HepG2 (cell line): Measurements from ENCODE around the gene PPP2R2B. TPM values are rescaled to one million over a fixed set of nuclear protein-coding genes. Genes with fewer than 3 reads are reported as not detected.

Experiments used
- ATAC-seq: fragments of 200-7000 bp; cut with Tn5 transposase; 3 replicates; pipeline ENCODE4 v1.9.1; 2020; ENCODE audit warnings: mild to moderate bottlenecking, moderate library complexity
- BruUV-seq: library from RNA; stranded (reverse); fragments of 400-500 nt; replicated peaks from 2 replicates; lab custom pipeline; 2021; lab: Mats Ljungman, UMichigan
- CTCF ChIA-PET: fragments of 300-600 bp; formaldehyde crosslinking; extraction: SDS; loops from one replicate; lab custom pipeline; 2021; ENCODE audit warnings: low total read pairs, inconsistent platforms, low intra/inter-chr PET ratio; lab: Yijun Ruan, JAX
- POLR2A ChIA-PET: fragments of 350-600 bp; sonication (Branson Sonifier 250); formaldehyde crosslinking; loops from one replicate; lab custom pipeline; 2020; ENCODE audit warnings: antibody characterized with exemption, inconsistent platforms; lab: Yijun Ruan, JAX
- DNase-seq: peaks from one replicate; pipeline ENCODE4 v3.0.0-alpha.2; 2015; ENCODE audit warnings: low spot score
- FAIRE-seq: peaks from 3 replicates; lab custom pipeline; 2011; peaks lifted over from hg19 to GRCh38; lab: Jason Lieb, UNC
- H2AFZ ChIP-seq: one replicate; pipeline ENCODE4 v1.6.1; 2011; ENCODE audit warnings: low read length, inconsistent platforms
- H3K27ac ChIP-seq: fragments of 300-600 bp; 3 replicates; pipeline ENCODE4 v1.8.0; 2011; ENCODE audit warnings: mixed run types, mild to moderate bottlenecking, mixed read lengths, low read length, inconsistent platforms; ENCODE audit not compliant: insufficient read depth; ENCODE audit errors: extremely low read length
- H3K27me3 ChIP-seq, 2 experiments: fragments of 200-600 bp in 1 of 2; 2 replicates in 1 of 2; 3 replicates in 1 of 2; pipeline versions ENCODE4 v1.6.0 to v1.8.0; 2011; ENCODE audit warnings: low read length in 2 of 2, mild to moderate bottlenecking in 2 of 2, moderate library complexity in 2 of 2, inconsistent platforms in 1 of 2; ENCODE audit not compliant: insufficient read depth in 2 of 2, control insufficient read depth in 1 of 2
- H3K36me3 ChIP-seq, 2 experiments: fragments of 200-600 bp in 1 of 2; replicated peaks in 1 of 2; 2 replicates in 1 of 2; 3 replicates in 1 of 2; pipeline versions ENCODE4 v1.5.1 to v1.8.0; 2011; ENCODE audit warnings: low read length in 2 of 2, inconsistent platforms in 1 of 2; ENCODE audit not compliant: insufficient read depth in 2 of 2, control insufficient read depth in 1 of 2
- H3K4me1 ChIP-seq: 2 replicates; pipeline ENCODE4 v1.5.1; 2012; ENCODE audit warnings: low read length, inconsistent platforms; ENCODE audit not compliant: insufficient read depth
- H3K4me2 ChIP-seq: 2 replicates; pipeline ENCODE4 v1.6.0; 2011; ENCODE audit warnings: low read depth, low read length, inconsistent platforms
- H3K4me3 ChIP-seq, 3 experiments: fragments of 200-600 bp in 1 of 3; sonication (generic), shearing (Covaris generic) in 1 of 3; replicated peaks in 1 of 3; 2 replicates each; pipeline ENCODE4 v1.5.1; 2011 to 2016; ENCODE audit warnings: low read length in 3 of 3, inconsistent platforms in 2 of 3, low read depth in 2 of 3, mild to moderate bottlenecking in 2 of 3, control low read depth in 1 of 3, mixed read lengths in 1 of 3; ENCODE audit not compliant: insufficient read depth in 1 of 3
- H3K79me2 ChIP-seq: one replicate; pipeline ENCODE4 v1.6.1; 2011; ENCODE audit warnings: low read length, inconsistent platforms; ENCODE audit not compliant: insufficient read depth
- H3K9ac ChIP-seq: 2 replicates; pipeline ENCODE4 v1.6.0; 2011; ENCODE audit warnings: mild to moderate bottlenecking, low read depth, low read length, inconsistent platforms; ENCODE audit not compliant: insufficient read depth
- H3K9me3 ChIP-seq: 2 replicates; pipeline ENCODE4 v1.5.1; 2012; ENCODE audit warnings: mild to moderate bottlenecking, low read length
- H4K20me1 ChIP-seq: 2 replicates; pipeline ENCODE4 v1.6.0; 2011; ENCODE audit warnings: inconsistent platforms, mild to moderate bottlenecking, low read length, moderate library complexity; ENCODE audit not compliant: insufficient read depth
- ARNTL ChIP-seq: sonication (generic); formaldehyde crosslinking; IDR thresholded peaks from 2 replicates; pipeline ENCODE4 v1.4.0; 2020; ENCODE audit warnings: mild to moderate bottlenecking, missing genetic modification reagents
- GMEB2 ChIP-seq: IDR thresholded peaks from 2 replicates; pipeline ENCODE4 v1.6.1; 2016; ENCODE audit warnings: missing biosample characterization, missing genetic modification reagents, low read depth
- IRX3 ChIP-seq: sonication (generic); formaldehyde crosslinking; IDR thresholded peaks from 2 replicates; pipeline ENCODE4 v1.8.1; 2023; ENCODE audit warnings: mild to moderate bottlenecking, low read depth, missing genetic modification reagents, borderline replicate concordance
- NR1H2 ChIP-seq: sonication (generic); formaldehyde crosslinking; IDR thresholded peaks from 2 replicates; pipeline ENCODE4 v1.8.1; 2022; ENCODE audit warnings: low read depth, missing genetic modification reagents, borderline replicate concordance
- TFAP4 ChIP-seq: sonication (generic); IDR thresholded peaks from 2 replicates; pipeline ENCODE4 v1.6.1; 2016; ENCODE audit warnings: low read depth, borderline replicate concordance
- ZFYVE20 ChIP-seq: sonication (generic); formaldehyde crosslinking; IDR thresholded peaks from 2 replicates; pipeline ENCODE4 v1.8.0; 2023; ENCODE audit warnings: low read depth, mild to moderate bottlenecking, moderate library complexity, missing genetic modification reagents, borderline replicate concordance
- ZMAT3 ChIP-seq: sonication (generic); formaldehyde crosslinking; conservative IDR thresholded peaks from 2 replicates; pipeline ENCODE4 v1.7.0; 2021; ENCODE audit warnings: missing genetic modification reagents
- ZMYM4 ChIP-seq: sonication (generic); formaldehyde crosslinking; IDR thresholded peaks from 2 replicates; pipeline ENCODE4 v1.8.1; 2023; ENCODE audit warnings: mild to moderate bottlenecking, missing genetic modification reagents
- ZNF280D ChIP-seq: sonication (generic); formaldehyde crosslinking; IDR thresholded peaks from 2 replicates; pipeline ENCODE4 v1.5.1; 2020; ENCODE audit warnings: mild to moderate bottlenecking, missing genetic modification reagents
- ZNF441 ChIP-seq: sonication (generic); formaldehyde crosslinking; IDR thresholded peaks from 2 replicates; pipeline ENCODE4 v1.7.0; 2021; ENCODE audit warnings: missing genetic modification reagents, borderline replicate concordance
- ZNF460 ChIP-seq: sonication (generic); formaldehyde crosslinking; IDR thresholded peaks from 2 replicates; pipeline ENCODE4 v1.5.1; 2020; ENCODE audit warnings: missing genetic modification reagents, mild to moderate bottlenecking, borderline replicate concordance
- ZNF547 ChIP-seq: sonication (generic); formaldehyde crosslinking; IDR thresholded peaks from 2 replicates; pipeline ENCODE4 v1.5.1; 2020; ENCODE audit warnings: mild to moderate bottlenecking, missing genetic modification reagents
- WGBS: methylation state at CpG from one replicate; pipeline ENCODE4 v1.1.6; 2017; ENCODE audit warnings: low lambda C conversion rate; 5-methylcytosine and 5-hydroxymethylcytosine counted together
- in situ Hi-C: cut with HindIII; loops from 2 replicates; pipeline ENCODE4 v1.10.0; 2017; ENCODE audit warnings: low pct_unique_long_range_greater_than_20kb; ENCODE audit not compliant: extremely low pct_ligation_motif_present
- intact Hi-C: fragments of 100-400 bp; cut with micrococcal nuclease; formaldehyde crosslinking; loops from one replicate; pipeline ENCODE4 v1.10.0; 2022; ENCODE audit not compliant: unreplicated experiment
- polyA plus RNA-seq, 8 experiments: library from polyadenylated mRNA; depleted of rRNA in 3 of 8; stranded (reverse) in 7 of 8; unstranded in 1 of 8; fragments of >200 nt; fragmentation: Illumina TruSeq in 4 of 8; extraction: Trizol in 4 of 8; gene quantifications; 2 replicates each; pipeline versions ENCODE4 v1.2.1 to v1.2.3, GENCODE V29; 2011 to 2016; ENCODE audit warnings: low read depth in 4 of 8, missing spikeins in 1 of 8, mixed read lengths in 1 of 8; ENCODE audit not compliant: insufficient read depth in 1 of 8
- total RNA-seq, 5 experiments: library from RNA; depleted of rRNA; stranded (reverse); fragments of >200 nt; fragmentation: Illumina TruSeq; extraction: Trizol; gene quantifications; 2 replicates each; pipeline ENCODE4 v1.2.3, GENCODE V29; 2016; ENCODE audit warnings: low read depth in 1 of 5

Gene PPP2R2B
- total and polyA plus RNA-seq, 2 of the 13 experiments (the other 11 are each of a cell fraction or from before 2014, with no cell fraction given): not detected

GRCh38 chr5:146620669-146621051 lies 257.9 kb downstream of the PPP2R2B start:
- in situ Hi-C loops: no loop called here
- no peak overlapping the region for H3K4me2 ChIP-seq
- ATAC-seq (no peak), FAIRE-seq (no peak), DNase-seq (no peak)
- no peak overlapping the region for H3K27ac ChIP-seq
- H3K9ac ChIP-seq: no peak overlapping the region
- H3K9me3 ChIP-seq: no peaks in the 10 kb centered on the region
- H3K27me3 ChIP-seq: no peaks in the 10 kb centered on the region
- peaks cover 12% of the 10 kb centered on the region for H3K4me1 ChIP-seq
- intact Hi-C loops: loop anchor here (5.0 kb wide), 1 partner anchor 78 kb away; no protein-coding TSS in a partner anchor
- no TSS peak for BruUV-seq
- ChIA-PET POLR2A (no interaction called here), CTCF (no interaction called here)
- WGBS: 29% methylated on average over 4 of the region's 5 CpGs
- TF ChIP-seq ZMYM4 (no peak), ZFYVE20 (CRISPR knock-in tag) (no peak), NR1H2 (no peak)
- no peaks in the 10 kb centered on the region for H3K79me2 ChIP-seq
- H3K4me3 ChIP-seq: no peak overlapping the region
- no peaks in the 10 kb centered on the region for H4K20me1 ChIP-seq
- H3K36me3 ChIP-seq: no peaks in the 10 kb centered on the region
- no peak overlapping the region for H2AFZ ChIP-seq

- in situ Hi-C loops (no loop called here), intact Hi-C loops (loop anchor here (5.0 kb wide), 1 partner anchor 78 kb away; no protein-coding TSS in a partner anchor)
- H3K4me3 ChIP-seq: no peak overlapping the region
- H2AFZ ChIP-seq: no peak overlapping the region
- POLR2A ChIA-PET: no interaction called here
- no peaks in the 10 kb centered on the region for H4K20me1 ChIP-seq
- no peak for ATAC-seq
- no peak for FAIRE-seq
- no peak for DNase-seq
- BruUV-seq: no TSS peak
- TF ChIP-seq ZFYVE20 (CRISPR knock-in tag) (no peak), ZNF460 (CRISPR knock-in tag) (no peak), TFAP4 (no peak), GMEB2 (no peak), ZNF441 (CRISPR knock-in tag) (no peak), ZNF547 (CRISPR knock-in tag) (no peak), IRX3 (CRISPR knock-in tag) (no peak), ARNTL (CRISPR knock-in tag) (no peak), ZNF280D (CRISPR knock-in tag) (no peak), ZMAT3 (CRISPR knock-in tag) (no peak)
- 52% methylated on average over 9 of the region's 10 CpGs for WGBS
- H3K9me3 ChIP-seq: no peaks in the 10 kb centered on the region
- no peaks in the 10 kb centered on the region for H3K27me3 ChIP-seq
- H3K4me2 ChIP-seq: no peak overlapping the region
- no peaks in the 10 kb centered on the region for H3K36me3 ChIP-seq
- CTCF ChIA-PET: no interaction called here
- H3K79me2 ChIP-seq: no peaks in the 10 kb centered on the region
- H3K27ac ChIP-seq: no peak overlapping the region
- no peak overlapping the region for H3K9ac ChIP-seq
- H3K4me1 ChIP-seq: peaks cover 12% of the 10 kb centered on the region
Measured at GRCh38 chr5:146620031-146620668, 258.4 kb downstream of the PPP2R2B start.
